Calu3 (cell line): ENCODE data around the gene IQCN. TPM values are rescaled to one million over a fixed set of nuclear protein-coding genes. Genes with fewer than 3 reads are reported as not detected.
A peak's percentile ranks its signal among the peaks of the same experiment; 100 is the strongest.

Experiments
- Bru-seq: library from RNA; stranded (reverse); fragments of 400-500 nt; gene quantifications from one replicate; lab custom pipeline; 2021; lab: Mats Ljungman, UMichigan
- BruChase-seq, 2 experiments: library from RNA; stranded (reverse); fragments of 400-500 nt; gene quantifications; one replicate each; lab custom pipeline; 2021; lab: Mats Ljungman, UMichigan
- BruUV-seq: library from RNA; stranded (reverse); fragments of 400-500 nt; replicated peaks from 2 replicates; lab custom pipeline; 2021; lab: Mats Ljungman, UMichigan
- CTCF ChIA-PET: fragments of 300-600 bp; sonication (Branson Sonifier 250); formaldehyde crosslinking; loops from one replicate; lab custom pipeline; 2022; ENCODE audit warnings: antibody characterized with exemption; lab: Charles Lee
- DNase-seq: peaks from one replicate; pipeline ENCODE4 v3.0.0; 2022
- H3K27ac Mint-ChIP-seq: one replicate; pipeline ENCODE4 v1.8.0; 2022; ENCODE audit warnings: mixed read lengths; ENCODE audit not compliant: unreplicated experiment
- H3K27me3 Mint-ChIP-seq: one replicate; pipeline ENCODE4 v1.8.0; 2022; ENCODE audit warnings: mixed read lengths; ENCODE audit not compliant: unreplicated experiment
- H3K36me3 Mint-ChIP-seq: one replicate; pipeline ENCODE4 v1.8.0; 2022; ENCODE audit warnings: mild to moderate bottlenecking, moderate library complexity, mixed read lengths; ENCODE audit not compliant: insufficient read depth, unreplicated experiment
- H3K4me1 Mint-ChIP-seq: one replicate; pipeline ENCODE4 v1.8.0; 2022; ENCODE audit warnings: mild to moderate bottlenecking, low read depth, mixed read lengths; ENCODE audit not compliant: unreplicated experiment
- H3K4me3 Mint-ChIP-seq: one replicate; pipeline ENCODE4 v1.8.0; 2022; ENCODE audit warnings: mild to moderate bottlenecking, low read depth, moderate library complexity, mixed read lengths; ENCODE audit not compliant: unreplicated experiment
- H3K9me3 Mint-ChIP-seq: one replicate; pipeline ENCODE4 v1.8.0; 2022; ENCODE audit warnings: low read depth, mixed read lengths; ENCODE audit not compliant: unreplicated experiment
- intact Hi-C: fragments of 100-400 bp; cut with micrococcal nuclease; formaldehyde crosslinking; loops from one replicate; pipeline ENCODE4 v1.10.0; 2022; ENCODE audit not compliant: unreplicated experiment
- long read RNA-seq: library from polyadenylated mRNA; stranded (forward); transcript quantifications from one replicate; pipeline ENCODE4 v2.0.0, GENCODE V29; 2022
- total RNA-seq: library from RNA; stranded (reverse); gene quantifications from 2 replicates; pipeline ENCODE4 v1.2.3, GENCODE V29; 2022
- TF ChIP-seq, protein P1 (sequence below): fragments of 200-600 bp; IDR thresholded peaks from one replicate; pipeline ENCODE4 v1.8.0; 2022; ENCODE audit warnings: antibody characterized with exemption; ENCODE audit not compliant: unreplicated experiment

The IQCN gene, protein sequence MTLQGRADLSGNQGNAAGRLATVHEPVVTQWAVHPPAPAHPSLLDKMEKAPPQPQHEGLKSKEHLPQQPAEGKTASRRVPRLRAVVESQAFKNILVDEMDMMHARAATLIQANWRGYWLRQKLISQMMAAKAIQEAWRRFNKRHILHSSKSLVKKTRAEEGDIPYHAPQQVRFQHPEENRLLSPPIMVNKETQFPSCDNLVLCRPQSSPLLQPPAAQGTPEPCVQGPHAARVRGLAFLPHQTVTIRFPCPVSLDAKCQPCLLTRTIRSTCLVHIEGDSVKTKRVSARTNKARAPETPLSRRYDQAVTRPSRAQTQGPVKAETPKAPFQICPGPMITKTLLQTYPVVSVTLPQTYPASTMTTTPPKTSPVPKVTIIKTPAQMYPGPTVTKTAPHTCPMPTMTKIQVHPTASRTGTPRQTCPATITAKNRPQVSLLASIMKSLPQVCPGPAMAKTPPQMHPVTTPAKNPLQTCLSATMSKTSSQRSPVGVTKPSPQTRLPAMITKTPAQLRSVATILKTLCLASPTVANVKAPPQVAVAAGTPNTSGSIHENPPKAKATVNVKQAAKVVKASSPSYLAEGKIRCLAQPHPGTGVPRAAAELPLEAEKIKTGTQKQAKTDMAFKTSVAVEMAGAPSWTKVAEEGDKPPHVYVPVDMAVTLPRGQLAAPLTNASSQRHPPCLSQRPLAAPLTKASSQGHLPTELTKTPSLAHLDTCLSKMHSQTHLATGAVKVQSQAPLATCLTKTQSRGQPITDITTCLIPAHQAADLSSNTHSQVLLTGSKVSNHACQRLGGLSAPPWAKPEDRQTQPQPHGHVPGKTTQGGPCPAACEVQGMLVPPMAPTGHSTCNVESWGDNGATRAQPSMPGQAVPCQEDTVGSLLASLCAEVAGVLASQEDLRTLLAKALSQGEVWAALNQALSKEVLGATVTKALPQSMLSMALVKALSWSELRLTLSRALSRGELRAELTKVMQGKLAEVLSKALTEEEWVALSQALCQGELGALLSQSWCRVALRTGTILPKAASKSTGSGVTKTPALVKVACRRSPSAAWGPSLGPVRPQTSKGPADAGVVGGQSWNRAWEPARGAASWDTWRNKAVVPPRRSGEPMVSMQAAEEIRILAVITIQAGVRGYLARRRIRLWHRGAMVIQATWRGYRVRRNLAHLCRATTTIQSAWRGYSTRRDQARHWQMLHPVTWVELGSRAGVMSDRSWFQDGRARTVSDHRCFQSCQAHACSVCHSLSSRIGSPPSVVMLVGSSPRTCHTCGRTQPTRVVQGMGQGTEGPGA (N-terminal part only)
- total RNA-seq (1.5 and 1.6 TPM in 2 replicates), Bru-seq, nascent RNA (percentile 40 among the genes with signal in this experiment), BruChase-seq, experiment 1, labeled RNA remaining after a 6-hour chase (percentile 61 among the genes with signal in this experiment), BruChase-seq, experiment 2, labeled RNA remaining after a 2-hour chase (percentile 42 among the genes with signal in this experiment)
- long read RNA-seq, full-length matches to known transcripts = 1 of 1 reads
- long read RNA-seq, partial matches to known transcripts = 0 of 1 reads
- long read RNA-seq, other reads (novel, unspliced or antisense) = 0 of 1 reads

DNA sequence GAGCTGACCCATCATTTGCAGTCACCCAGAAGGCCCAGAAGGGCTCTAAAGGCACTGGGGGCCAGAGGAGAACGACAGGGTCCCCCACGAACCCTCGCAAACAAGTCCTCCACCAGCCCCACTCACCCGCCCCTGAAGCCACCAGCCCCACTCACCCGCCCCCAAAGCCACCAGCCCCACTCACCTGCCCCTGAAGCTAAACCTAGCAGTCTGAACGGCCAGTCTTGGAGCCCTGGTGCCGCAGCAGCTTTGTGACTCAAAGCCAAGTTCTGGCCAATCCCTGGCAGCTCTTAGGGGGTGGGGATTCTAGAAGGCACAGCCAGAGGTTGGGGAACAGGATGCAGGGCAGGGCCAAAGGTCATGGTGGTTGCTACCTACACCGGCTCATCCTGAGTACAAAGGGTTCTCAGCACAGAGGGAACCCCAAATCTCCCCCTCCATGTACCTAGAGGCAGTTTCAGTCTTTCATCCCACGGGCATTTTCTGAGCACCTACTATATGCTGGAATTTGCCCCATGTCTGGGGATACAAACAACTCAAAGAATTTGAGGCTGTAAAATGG is at the start of gene IQCN:
IQCN (minus strand) TSS at position 234 of the 562 bp plus-strand sequence. CDS start 4,974 bp downstream, outside the sequence.
- no peaks in the 10 kb centered on the region for H3K27me3 Mint-ChIP-seq
- peak; percentile 27 for DNase-seq
- no TSS peak for BruUV-seq
- H3K9me3 Mint-ChIP-seq = no peaks in the 10 kb centered on the region
- peak within 1 kb of the TSS; percentile 83 for H3K27ac Mint-ChIP-seq
- peak within 1 kb of the TSS; percentile 17 for H3K4me3 Mint-ChIP-seq
- TF ChIP-seq, protein P1, sequence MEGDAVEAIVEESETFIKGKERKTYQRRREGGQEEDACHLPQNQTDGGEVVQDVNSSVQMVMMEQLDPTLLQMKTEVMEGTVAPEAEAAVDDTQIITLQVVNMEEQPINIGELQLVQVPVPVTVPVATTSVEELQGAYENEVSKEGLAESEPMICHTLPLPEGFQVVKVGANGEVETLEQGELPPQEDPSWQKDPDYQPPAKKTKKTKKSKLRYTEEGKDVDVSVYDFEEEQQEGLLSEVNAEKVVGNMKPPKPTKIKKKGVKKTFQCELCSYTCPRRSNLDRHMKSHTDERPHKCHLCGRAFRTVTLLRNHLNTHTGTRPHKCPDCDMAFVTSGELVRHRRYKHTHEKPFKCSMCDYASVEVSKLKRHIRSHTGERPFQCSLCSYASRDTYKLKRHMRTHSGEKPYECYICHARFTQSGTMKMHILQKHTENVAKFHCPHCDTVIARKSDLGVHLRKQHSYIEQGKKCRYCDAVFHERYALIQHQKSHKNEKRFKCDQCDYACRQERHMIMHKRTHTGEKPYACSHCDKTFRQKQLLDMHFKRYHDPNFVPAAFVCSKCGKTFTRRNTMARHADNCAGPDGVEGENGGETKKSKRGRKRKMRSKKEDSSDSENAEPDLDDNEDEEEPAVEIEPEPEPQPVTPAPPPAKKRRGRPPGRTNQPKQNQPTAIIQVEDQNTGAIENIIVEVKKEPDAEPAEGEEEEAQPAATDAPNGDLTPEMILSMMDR = no peak
- peaks cover 4% of the 10 kb centered on the region for H3K4me1 Mint-ChIP-seq
- CTCF ChIA-PET = interaction anchor here (1.1 kb wide), 1 partner anchor 43 kb away, joined by 5 read pairs; no protein-coding TSS in a partner anchor
- peaks cover 49% of the 10 kb centered on the region for H3K36me3 Mint-ChIP-seq
- intact Hi-C loops = loop anchor here (10.0 kb wide), 1 partner anchor 141 kb away; the partner anchor contains the start of gene SSBP4

DNA sequence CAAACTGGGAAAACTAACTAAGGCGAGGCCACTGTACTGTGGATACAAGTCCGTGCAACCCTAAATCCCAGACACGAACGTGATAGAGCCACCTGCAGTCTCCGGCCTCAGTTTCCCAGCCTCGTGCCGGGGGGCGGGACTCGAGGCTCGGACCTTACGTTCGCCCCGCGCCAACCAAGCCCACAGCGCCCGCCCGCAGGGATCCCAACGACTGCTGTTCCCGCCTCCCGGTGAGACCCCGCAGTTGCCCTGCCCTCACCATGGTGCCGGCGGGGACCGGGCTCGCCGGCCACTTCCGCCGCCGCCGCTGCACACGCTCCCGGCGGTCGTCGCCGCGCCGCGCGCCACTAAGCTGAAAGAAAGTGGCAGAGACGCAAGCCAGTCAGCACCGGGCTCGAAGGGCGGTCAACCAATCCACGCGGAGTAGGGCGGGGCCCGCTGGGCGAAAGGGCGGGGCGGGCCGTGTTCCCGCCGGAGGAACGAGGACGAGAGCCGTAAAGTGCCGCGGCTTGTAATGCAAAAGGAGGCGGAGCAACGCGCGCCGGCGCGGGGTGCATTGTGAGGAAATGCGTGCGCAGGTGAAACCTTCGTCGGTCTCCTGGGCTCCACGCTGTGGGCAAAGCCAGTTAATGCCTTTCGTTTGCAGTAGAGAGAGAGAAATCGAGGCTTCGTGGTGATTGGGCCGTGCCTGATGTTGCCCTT is 48.7 kb upstream of the IQCN start, which contains the start of gene LSM4:
LSM4 (minus strand) TSS at position 318 of the 702 bp plus-strand sequence; CDS start at position 262, 56 bp downstream.
- DNase-seq = peak; percentile 95
- H3K4me3 Mint-ChIP-seq = peak within 1 kb of the TSS; percentile 72
- H3K9me3 Mint-ChIP-seq = no peaks in the 10 kb centered on the region
- H3K4me1 Mint-ChIP-seq = peaks cover 31% of the 10 kb centered on the region
- intact Hi-C loops = loop anchor here (1.0 kb wide), 1 partner anchor 44 kb away; no protein-coding TSS in a partner anchor
- TF ChIP-seq, protein P1 = no peak
- peak within 1 kb of the TSS; percentile 91 for H3K27ac Mint-ChIP-seq
- CTCF ChIA-PET = interaction anchor here (0.6 to 2.6 kb wide), 6 partner anchors 18 to 472 kb away, joined by 3 to 48 read pairs (median 6); partner anchors contain the start of gene JUND
- H3K27me3 Mint-ChIP-seq = no peaks in the 10 kb centered on the region
- no TSS peak for BruUV-seq
- H3K36me3 Mint-ChIP-seq = peaks cover 18% of the 10 kb centered on the region

DNA sequence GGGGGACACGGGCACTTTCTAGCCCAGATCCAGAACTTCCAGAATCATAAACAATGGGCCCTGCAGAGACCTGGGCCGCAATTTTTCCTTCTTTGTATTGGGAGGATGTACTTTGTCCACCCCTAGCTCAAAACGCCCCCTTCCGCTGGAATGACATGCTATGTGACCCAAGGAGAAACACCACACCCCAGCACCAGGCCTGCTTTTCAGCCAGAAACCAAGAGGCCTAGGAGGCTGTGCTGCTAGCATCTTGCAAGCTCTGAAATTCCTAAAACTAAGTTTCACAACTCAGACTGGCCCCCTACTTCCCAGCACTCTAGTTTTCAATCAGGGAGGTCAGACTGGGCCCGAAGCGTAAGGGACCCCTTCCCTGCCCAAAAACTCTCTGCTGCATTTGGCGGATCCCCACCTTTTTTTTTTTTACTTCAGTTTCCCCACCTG is 48.1 kb upstream of the IQCN start:
- no peaks in the 10 kb centered on the region for H3K27me3 Mint-ChIP-seq
- intact Hi-C loops = no loop called here
- TSS peak; percentile 62 for BruUV-seq
- peak overlapping the region; percentile 72 for H3K4me3 Mint-ChIP-seq
- CTCF ChIA-PET = interaction anchor here (0.6 to 2.6 kb wide), 7 partner anchors 14 to 471 kb away, joined by 3 to 48 read pairs (median 5); partner anchors contain the start of gene JUND
- TF ChIP-seq, protein P1 = no peak
- peak; percentile 57 for DNase-seq
- peaks cover 31% of the 10 kb centered on the region for H3K4me1 Mint-ChIP-seq
- H3K36me3 Mint-ChIP-seq = peaks cover 18% of the 10 kb centered on the region
- H3K27ac Mint-ChIP-seq = peak overlapping the region; percentile 91
- H3K9me3 Mint-ChIP-seq = no peaks in the 10 kb centered on the region
